Cardiac muscle cell (in vitro differentiated cells and primary cell): ENCODE data around the gene FRAS1. TPM values are rescaled to one million over a fixed set of nuclear protein-coding genes. Genes with fewer than 3 reads are reported as not detected.
"Not testable (repeated sequence)": the region's sequence is repeated elsewhere in the genome, so short reads cannot be mapped to it uniquely, and the experiment has no call there.

Experiments used
- DNase-seq, 2 donors: peaks; one replicate each; pipeline versions ENCODE4 v3.0.0 to v3.0.0-alpha.2; 2010 to 2017; ENCODE audit warnings: low read depth in 1 of 2, low spot score in 1 of 2
- H3K27ac ChIP-seq: fragments of 200-600 bp; sonication (generic); 2 replicates; pipeline ENCODE4 v1.5.1; 2016
- H3K27me3 ChIP-seq: fragments of 200-600 bp; sonication (generic); 2 replicates; pipeline ENCODE4 v1.6.0; 2016; ENCODE audit warnings: control low read depth
- H3K36me3 ChIP-seq: fragments of 200-600 bp; sonication (generic); 2 replicates; pipeline ENCODE4 v1.5.1; 2016; ENCODE audit warnings: control low read depth
- H3K4me1 ChIP-seq: fragments of 200-600 bp; sonication (generic); 2 replicates; pipeline ENCODE4 v1.8.1; 2017; ENCODE audit warnings: low read depth, mild to moderate bottlenecking, mixed run types
- H3K4me3 ChIP-seq: fragments of 200-600 bp; sonication (generic); 2 replicates; pipeline ENCODE4 v1.5.1; 2016; ENCODE audit warnings: mild to moderate bottlenecking
- H3K9me3 ChIP-seq: fragments of 200-600 bp; sonication (generic); 2 replicates; pipeline ENCODE4 v1.5.1; 2017; ENCODE audit warnings: low read depth, mild to moderate bottlenecking, control low read depth
- CTCF ChIP-seq: IDR thresholded peaks from 2 replicates; pipeline ENCODE4 v1.5.1; 2012; ENCODE audit warnings: low read depth, mild to moderate bottlenecking, low read length
- polyA plus RNA-seq: library from polyadenylated mRNA; unstranded; fragments of >200 nt; fragmentation: Nextera tagmentation; extraction: Ambion mirVana; gene quantifications from 2 replicates; pipeline ENCODE4 v1.2.1, GENCODE V29; 2016
- total RNA-seq: library from RNA; depleted of rRNA; stranded (reverse); fragments of >200 nt; gene quantifications from 2 replicates; pipeline ENCODE4 v1.2.3, GENCODE V29; 2016

FRAS1 gene
- total and polyA plus RNA-seq, 2 experiments from 2014 or later: 4.4 to 20.4 TPM

- Histone ChIP-seq H3K4me3 (no peak overlapping the region), H3K36me3 (no peaks in the 10 kb centered on the region), H3K27me3 (no peaks in the 10 kb centered on the region), H3K4me1 (no peaks in the 10 kb centered on the region), H3K9me3 (no peaks in the 10 kb centered on the region), H3K27ac (no peak overlapping the region)
- TF ChIP-seq CTCF: no peak
- peak in 1 of 2 donors; percentile 52 for DNase-seq
Measured at GRCh38 chr4:78297116-78297800, 240.1 kb downstream of the FRAS1 start.

- Histone ChIP-seq H3K9me3 (no peaks in the 10 kb centered on the region), H3K4me3 (no peak overlapping the region), H3K4me1 (no peaks in the 10 kb centered on the region), H3K27me3 (no peaks in the 10 kb centered on the region), H3K36me3 (no peaks in the 10 kb centered on the region), H3K27ac (no peak overlapping the region)
- no peak for TF ChIP-seq CTCF
- DNase-seq: peak in 1 of 2 donors; percentile 20
Measured at GRCh38 chr4:78298618-78299017, 241.5 kb downstream of the FRAS1 start.

GRCh38 chr4:78299565-78299972, 242.4 kb downstream of the FRAS1 start:
- no peak for TF ChIP-seq CTCF
- peak in 1 of 2 donors; percentile 33 for DNase-seq
- no peaks in the 10 kb centered on the region for H3K36me3 ChIP-seq
- no peaks in the 10 kb centered on the region for H3K9me3 ChIP-seq
- H3K27ac ChIP-seq: no peak overlapping the region
- no peaks in the 10 kb centered on the region for H3K27me3 ChIP-seq
- H3K4me1 ChIP-seq: no peaks in the 10 kb centered on the region
- no peak overlapping the region for H3K4me3 ChIP-seq

GRCh38 chr4:78307263-78307662, 250.1 kb downstream of the FRAS1 start:
- H3K36me3 ChIP-seq, H3K9me3 ChIP-seq, DNase-seq, H3K27me3 ChIP-seq, H3K4me3 ChIP-seq, H3K4me1 ChIP-seq, H3K27ac ChIP-seq: not testable (repeated sequence)

- Histone ChIP-seq H3K27me3 (no peaks in the 10 kb centered on the region), H3K27ac (no peak overlapping the region), H3K4me3 (no peak overlapping the region), H3K36me3 (no peaks in the 10 kb centered on the region), H3K4me1 (no peaks in the 10 kb centered on the region), H3K9me3 (no peaks in the 10 kb centered on the region)
- no peak for DNase-seq
- no peak for TF ChIP-seq CTCF
Measured at GRCh38 chr4:78308517-78308916, 251.4 kb downstream of the FRAS1 start.

GRCh38 chr4:78309352-78309751, 252.2 kb downstream of the FRAS1 start:
- no peaks in the 10 kb centered on the region for H3K27me3 ChIP-seq
- no peak for TF ChIP-seq CTCF
- H3K4me1 ChIP-seq: no peaks in the 10 kb centered on the region
- no peaks in the 10 kb centered on the region for H3K9me3 ChIP-seq
- no peak for DNase-seq
- H3K27ac ChIP-seq: no peak overlapping the region
- H3K36me3 ChIP-seq: no peaks in the 10 kb centered on the region
- H3K4me3 ChIP-seq: no peak overlapping the region
